Adrenal gland (tissue), 5 donors: ENCODE measurements around the gene MZB1.

Experiments used
- POLR2A ChIP-seq, 2 donors: fragments of 450-650 bp; IDR thresholded peaks; one replicate each; pipeline ENCODE4 v1.6.1; 2017; ENCODE audit warnings: antibody characterized with exemption in 2 of 2, mild to moderate bottlenecking in 2 of 2, moderate library complexity in 1 of 2
- TF ChIP-seq, protein P1 (sequence below), 6 experiments: fragments of 450-650 bp in 4 of 6; fragments of 200-600 bp in 2 of 6; sonication (generic) in 1 of 6; IDR thresholded peaks; 1 replicate in 5 of 6; 2 replicates in 1 of 6; pipeline versions ENCODE4 v1.5.1 to v1.8.0; 2016 to 2021; ENCODE audit warnings: antibody characterized with exemption in 6 of 6, mild to moderate bottlenecking in 2 of 6, moderate library complexity in 1 of 6
- donor health status: DM: no; HTN: no; CAD: no.

DNA sequence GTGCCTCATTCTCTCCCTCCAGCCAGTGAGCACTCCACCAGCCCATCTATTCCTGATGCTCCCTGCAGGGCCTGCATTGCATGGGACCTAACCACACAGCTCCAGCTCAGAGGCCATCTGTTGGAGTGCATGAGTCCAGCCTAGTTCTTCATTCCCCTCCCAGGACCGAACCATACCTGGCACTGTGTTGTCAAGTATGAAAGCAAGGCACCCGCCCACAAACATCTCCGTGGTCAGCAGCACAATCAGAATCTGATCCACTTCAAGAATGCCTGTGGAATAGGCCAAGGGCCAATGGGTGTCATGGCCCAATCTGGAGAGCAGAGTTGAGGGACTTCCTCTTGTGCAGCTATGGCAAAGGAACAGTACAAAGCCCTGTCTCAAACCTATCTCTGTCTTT lies 12.5 kb downstream of the MZB1 start:
- TF ChIP-seq, protein P1, sequence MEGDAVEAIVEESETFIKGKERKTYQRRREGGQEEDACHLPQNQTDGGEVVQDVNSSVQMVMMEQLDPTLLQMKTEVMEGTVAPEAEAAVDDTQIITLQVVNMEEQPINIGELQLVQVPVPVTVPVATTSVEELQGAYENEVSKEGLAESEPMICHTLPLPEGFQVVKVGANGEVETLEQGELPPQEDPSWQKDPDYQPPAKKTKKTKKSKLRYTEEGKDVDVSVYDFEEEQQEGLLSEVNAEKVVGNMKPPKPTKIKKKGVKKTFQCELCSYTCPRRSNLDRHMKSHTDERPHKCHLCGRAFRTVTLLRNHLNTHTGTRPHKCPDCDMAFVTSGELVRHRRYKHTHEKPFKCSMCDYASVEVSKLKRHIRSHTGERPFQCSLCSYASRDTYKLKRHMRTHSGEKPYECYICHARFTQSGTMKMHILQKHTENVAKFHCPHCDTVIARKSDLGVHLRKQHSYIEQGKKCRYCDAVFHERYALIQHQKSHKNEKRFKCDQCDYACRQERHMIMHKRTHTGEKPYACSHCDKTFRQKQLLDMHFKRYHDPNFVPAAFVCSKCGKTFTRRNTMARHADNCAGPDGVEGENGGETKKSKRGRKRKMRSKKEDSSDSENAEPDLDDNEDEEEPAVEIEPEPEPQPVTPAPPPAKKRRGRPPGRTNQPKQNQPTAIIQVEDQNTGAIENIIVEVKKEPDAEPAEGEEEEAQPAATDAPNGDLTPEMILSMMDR (IDR thresholded peaks at IDR 0.05): no peak
- no peak for TF ChIP-seq POLR2A (IDR thresholded peaks at IDR 0.05)
